Kidney tubule cell (primary cell): Measurements from ENCODE around the gene BTBD6.
"Not testable (repeated sequence)": the region's sequence is repeated elsewhere in the genome, so short reads cannot be mapped to it uniquely, and the experiment has no call there.

Experiments
- DNase-seq: peaks from one replicate; pipeline ENCODE4 v3.0.0-alpha.2; 2018; ENCODE audit warnings: low spot score

Gene BTBD6

DNA sequence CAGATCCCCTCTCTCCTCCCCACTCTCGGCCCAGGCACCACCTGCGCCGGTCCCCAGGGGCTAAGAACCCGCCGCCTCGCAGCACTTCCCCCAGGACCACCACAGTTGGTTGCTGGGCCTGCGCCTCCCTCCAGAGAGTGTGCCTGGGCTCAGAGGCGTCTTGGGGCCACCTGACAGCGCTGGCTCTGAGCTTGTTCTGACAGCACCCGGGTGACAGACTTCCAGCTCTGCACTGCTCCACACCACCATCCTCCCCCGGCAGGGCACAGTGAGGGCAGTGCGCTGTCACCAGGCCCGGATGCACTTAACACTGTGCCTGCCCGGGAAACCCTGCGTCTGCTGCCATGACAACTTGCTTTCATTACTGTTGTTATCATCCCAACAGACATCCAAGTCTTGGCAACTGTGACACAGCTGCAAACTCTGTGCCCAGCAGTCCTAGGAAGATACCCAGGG, 45.8 kb downstream of the BTBD6 start:
- peak; percentile 51 for DNase-seq

DNA sequence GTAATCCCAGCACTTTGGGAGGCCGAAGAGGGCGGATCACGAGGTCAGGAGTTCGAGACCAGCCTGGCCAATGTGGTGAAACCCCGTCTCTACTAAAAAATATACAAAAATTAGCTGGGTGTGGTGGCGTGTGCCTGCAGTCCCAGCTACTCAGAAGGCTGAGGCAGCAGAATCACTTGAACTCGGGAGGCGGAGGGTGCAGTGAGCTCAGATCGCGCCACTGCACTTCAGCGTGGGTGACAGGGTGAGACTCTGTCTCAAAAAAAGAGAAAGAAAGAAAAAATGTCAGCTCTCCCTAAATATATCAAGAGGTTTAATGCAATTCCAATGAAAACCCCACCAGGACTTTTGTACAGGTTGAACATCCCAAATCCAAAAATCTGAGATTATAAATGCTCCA, 49.0 kb downstream of the BTBD6 start:
- DNase-seq = not testable (repeated sequence)

DNA sequence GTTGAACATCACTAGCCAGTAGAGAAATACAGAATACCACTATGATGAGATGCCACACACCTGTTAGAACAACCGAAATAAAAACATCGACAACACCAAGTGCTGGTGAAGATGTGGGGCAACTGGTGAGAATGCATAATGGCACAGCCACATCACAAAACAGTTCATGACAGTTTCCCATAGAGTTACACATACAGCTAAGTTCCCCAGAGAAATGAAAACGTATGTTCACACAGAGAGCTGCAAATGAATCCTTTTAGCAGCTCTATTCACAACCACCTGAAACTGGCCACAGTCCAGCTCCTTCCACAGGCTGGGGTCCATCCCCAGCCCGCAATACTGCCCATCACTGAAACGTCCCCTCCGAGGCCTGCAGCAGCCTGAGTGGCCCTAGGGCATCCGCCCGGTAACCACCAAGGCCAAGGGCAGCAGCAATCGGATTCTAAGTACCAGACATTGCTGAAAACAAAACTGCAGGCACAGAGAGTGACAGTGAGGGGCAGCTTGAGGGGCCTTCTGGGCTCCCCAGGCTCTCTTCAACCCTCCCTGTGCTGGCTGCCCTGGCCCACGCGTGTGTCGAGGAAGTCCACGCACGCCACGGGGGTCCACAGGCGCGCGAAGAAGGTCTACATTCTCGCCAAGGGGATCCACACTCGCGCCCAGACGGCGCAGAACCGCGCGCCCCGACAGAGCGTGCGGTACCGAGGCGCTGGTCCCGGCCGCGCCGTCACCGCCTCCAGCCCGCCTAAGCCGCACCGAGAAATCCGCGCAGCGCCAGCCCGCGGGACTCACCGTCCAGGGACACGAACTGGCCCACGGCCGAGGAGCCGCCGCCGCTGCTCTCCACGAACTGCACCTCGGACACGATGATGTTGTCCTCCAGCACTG, 51.6 kb downstream of the BTBD6 start:
- peak; percentile 13 for DNase-seq
